CD14-positive monocyte (primary cell): Measurements from ENCODE around the gene STK39. TPM values are rescaled to one million over a fixed set of nuclear protein-coding genes. Genes with fewer than 3 reads are reported as not detected.

Source experiments
- DNase-seq, 3 donors: peaks; one replicate each; pipeline ENCODE4 v3.0.0-alpha.2; 2011 to 2022
- H2AFZ ChIP-seq: 2 replicates; pipeline ENCODE4 v1.6.0; 2012; ENCODE audit warnings: mild to moderate bottlenecking, low read depth, low read length, inconsistent platforms; ENCODE audit not compliant: insufficient read depth, poor library complexity, severe bottlenecking
- H3K27ac ChIP-seq, 2 donors: 1 replicate in 1 of 2; 2 replicates in 1 of 2; pipeline ENCODE4 v1.5.1; 2012 to 2013; ENCODE audit warnings: low read length in 2 of 2, control low read depth in 1 of 2, inconsistent platforms in 1 of 2, low read depth in 1 of 2, mild to moderate bottlenecking in 1 of 2
- H3K27me3 ChIP-seq, 2 donors: one replicate each; pipeline versions ENCODE4 v1.6.0 to v1.6.1; 2011 to 2013; ENCODE audit warnings: low read length in 2 of 2; ENCODE audit not compliant: control insufficient read depth in 2 of 2, insufficient read depth in 2 of 2
- H3K36me3 ChIP-seq, 2 donors: replicated peaks in 1 of 2; 1 replicate in 1 of 2; 2 replicates in 1 of 2; pipeline versions ENCODE4 v1.5.1 to v1.6.1; 2012 to 2013; ENCODE audit warnings: low read length in 2 of 2, control low read depth in 1 of 2, inconsistent platforms in 1 of 2, mild to moderate bottlenecking in 1 of 2; ENCODE audit not compliant: insufficient read depth in 2 of 2, control insufficient read depth in 1 of 2
- H3K4me1 ChIP-seq, 2 donors: 1 replicate in 1 of 2; 2 replicates in 1 of 2; pipeline versions ENCODE4 v1.5.1 to v1.6.1; 2012 to 2013; ENCODE audit warnings: low read length in 2 of 2, control low read depth in 1 of 2, inconsistent platforms in 1 of 2, mild to moderate bottlenecking in 1 of 2, moderate library complexity in 1 of 2; ENCODE audit not compliant: insufficient read depth in 2 of 2, control insufficient read depth in 1 of 2
- H3K4me2 ChIP-seq: replicated peaks from 2 replicates; pipeline ENCODE3; 2012; ENCODE audit warnings: low read length, moderate library complexity, mild to moderate bottlenecking; ENCODE audit not compliant: poor library complexity, severe bottlenecking; ENCODE audit errors: extremely low read depth
- H3K4me3 ChIP-seq, 3 experiments: fragments of 200-600 bp in 1 of 3; sonication (generic) in 1 of 3; replicated peaks in 1 of 3; 1 replicate in 2 of 3; 2 replicates in 1 of 3; pipeline ENCODE4 v1.5.1; 2011 to 2013; ENCODE audit warnings: low read length in 3 of 3, mild to moderate bottlenecking in 3 of 3, control low read depth in 2 of 3, low read depth in 2 of 3, inconsistent platforms in 1 of 3, moderate library complexity in 1 of 3
- H3K79me2 ChIP-seq: 2 replicates; pipeline ENCODE4 v1.6.0; 2012; ENCODE audit warnings: mild to moderate bottlenecking, control low read depth, inconsistent platforms, low read length, moderate library complexity; ENCODE audit not compliant: insufficient read depth
- H3K9ac ChIP-seq: 2 replicates; pipeline ENCODE4 v1.6.0; 2017; ENCODE audit warnings: low read length, mild to moderate bottlenecking; ENCODE audit not compliant: insufficient read depth, poor library complexity, severe bottlenecking
- H3K9me3 ChIP-seq, 2 donors: replicated peaks in 1 of 2; 1 replicate in 1 of 2; 2 replicates in 1 of 2; pipeline versions ENCODE4 v1.5.1 to v1.6.1; 2012 to 2013; ENCODE audit warnings: low read length in 2 of 2, control low read depth in 1 of 2; ENCODE audit not compliant: control insufficient read depth in 1 of 2, insufficient read depth in 1 of 2
- H4K20me1 ChIP-seq: 2 replicates; pipeline ENCODE4 v1.6.0; 2012; ENCODE audit warnings: mild to moderate bottlenecking, low read length, control low read depth, moderate library complexity; ENCODE audit not compliant: insufficient read depth
- H3K27ac Mint-ChIP-seq, 7 donors: one replicate each; pipeline ENCODE4 v1.8.0; 2020; ENCODE audit warnings: mild to moderate bottlenecking in 7 of 7, mixed read lengths in 7 of 7, moderate library complexity in 6 of 7, inconsistent platforms in 2 of 7
- H3K27me3 Mint-ChIP-seq, 3 donors: one replicate each; pipeline ENCODE4 v1.8.0; 2021 to 2022; ENCODE audit warnings: low read depth in 3 of 3, mild to moderate bottlenecking in 3 of 3, mixed read lengths in 3 of 3, moderate library complexity in 3 of 3, inconsistent platforms in 1 of 3
- H3K36me3 Mint-ChIP-seq, 2 donors: one replicate each; pipeline ENCODE4 v1.8.0; 2020; ENCODE audit warnings: mixed read lengths in 2 of 2, inconsistent platforms in 1 of 2, mild to moderate bottlenecking in 1 of 2
- H3K4me1 Mint-ChIP-seq: one replicate; pipeline ENCODE4 v1.8.0; 2020; ENCODE audit warnings: mild to moderate bottlenecking, mixed read lengths
- H3K4me3 Mint-ChIP-seq, 2 donors: one replicate each; pipeline ENCODE4 v1.8.0; 2020; ENCODE audit warnings: mild to moderate bottlenecking in 2 of 2, mixed read lengths in 2 of 2, moderate library complexity in 1 of 2
- H3K9me3 Mint-ChIP-seq, 7 donors: one replicate each; pipeline ENCODE4 v1.8.0; 2020 to 2022; ENCODE audit warnings: mixed read lengths in 7 of 7, mild to moderate bottlenecking in 6 of 7, moderate library complexity in 6 of 7, inconsistent platforms in 2 of 7
- CTCF ChIP-seq: fragments of 200-600 bp; IDR thresholded peaks from one replicate; pipeline ENCODE4 v1.8.0; 2022; ENCODE audit warnings: antibody characterized with exemption, mild to moderate bottlenecking
- WGBS: methylation state at CpG from one replicate; pipeline ENCODE4 v1.1.5; 2013; ENCODE audit warnings: missing lambda C conversion rate; ENCODE audit not compliant: insufficient coverage; 5-methylcytosine and 5-hydroxymethylcytosine counted together
- intact Hi-C, 2 donors: fragments of 100-400 bp; cut with micrococcal nuclease; formaldehyde crosslinking; loops; one replicate each; pipeline versions ENCODE4 v1.15.0 to v1.15.1; 2023
- polyA plus RNA-seq, 3 donors: library from polyadenylated mRNA; depleted of rRNA in 1 of 3; unstranded in 2 of 3; stranded (reverse) in 1 of 3; fragments of 300-500 nt in 2 of 3; fragments of >200 nt in 1 of 3; fragmentation: Illumina TruSeq in 2 of 3; gene quantifications; 1 replicate in 2 of 3; 2 replicates in 1 of 3; pipeline ENCODE4 v1.2.3, GENCODE V29; 2012 to 2021

STK39 gene
- polyA plus RNA-seq, 3 donors, result 1.2 to 2.7 (median 2.6) TPM

DNA sequence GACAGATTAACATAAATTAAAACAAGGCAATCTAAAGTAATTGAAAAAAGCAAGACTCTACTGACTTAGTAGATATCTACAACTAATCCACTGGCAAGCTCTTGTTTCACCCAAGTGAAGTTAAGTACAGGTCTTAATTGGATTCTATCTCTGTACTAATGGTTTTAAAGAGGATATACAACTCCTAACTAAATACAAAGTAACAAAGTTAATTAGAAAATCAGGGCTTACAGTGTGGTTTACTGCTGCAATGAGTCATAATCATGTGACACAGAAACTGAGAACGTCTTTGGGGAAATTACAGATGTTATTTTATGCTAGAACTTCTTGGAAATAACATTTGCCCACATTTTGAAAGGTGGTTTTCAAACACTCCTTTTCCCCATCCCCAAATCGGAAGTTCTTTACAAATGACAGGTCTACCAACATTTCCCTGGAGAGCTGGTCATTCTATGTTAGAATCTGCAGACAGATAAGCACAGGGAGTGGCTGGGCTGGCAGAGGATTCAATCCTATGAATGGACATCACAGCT is 245.3 kb downstream of the STK39 start:
- H2AFZ ChIP-seq, result no peak overlapping the region
- H3K9ac ChIP-seq, result no peak overlapping the region
- no CpG with 5 or more reads among the region's 2 CpGs for WGBS
- TF ChIP-seq CTCF, result no peak
- H3K36me3 ChIP-seq, result peaks cover 0 to 35% of the 10 kb centered on the region in 2 donors
- DNase-seq, result peak; percentile 11 to 54 (median 13)
- no peaks in the 10 kb centered on the region for H3K4me1 ChIP-seq
- Mint-ChIP-seq H3K4me1 (peaks cover 11% of the 10 kb centered on the region), H3K9me3 (peaks cover 0 to 5% (median 0%) of the 10 kb centered on the region in 7 donors), H3K4me3 (no peak overlapping the region), H3K27me3 (no peaks in the 10 kb centered on the region), H3K27ac (peak overlapping the region in 2 of 7 donors; percentile 2 to 33), H3K36me3 (peaks cover 34 to 36% of the 10 kb centered on the region in 2 donors)
- no peaks in the 10 kb centered on the region for H3K27me3 ChIP-seq
- no peaks in the 10 kb centered on the region for H4K20me1 ChIP-seq
- intact Hi-C loops, result no loop called here
- no peak overlapping the region for H3K4me3 ChIP-seq
- no peaks in the 10 kb centered on the region for H3K79me2 ChIP-seq
- H3K9me3 ChIP-seq, result no peaks in the 10 kb centered on the region
- no peak overlapping the region for H3K27ac ChIP-seq
- H3K4me2 ChIP-seq, result no peak overlapping the region

GRCh38 chr2:167992278-167992677 is 255.1 kb downstream of the STK39 start:
- H3K9ac ChIP-seq, result no peak overlapping the region
- WGBS, result no CpG with 5 or more reads among the region's 1 CpG
- no peaks in the 10 kb centered on the region for H3K4me1 ChIP-seq
- peaks cover 4% of the 10 kb centered on the region for H3K4me1 Mint-ChIP-seq
- H3K36me3 ChIP-seq, result peaks cover 0 to 17% of the 10 kb centered on the region in 2 donors
- H3K27me3 ChIP-seq, result no peaks in the 10 kb centered on the region
- no peaks in the 10 kb centered on the region for H4K20me1 ChIP-seq
- no peak for TF ChIP-seq CTCF
- no peaks in the 10 kb centered on the region for H3K27me3 Mint-ChIP-seq
- H2AFZ ChIP-seq, result no peak overlapping the region
- H3K4me2 ChIP-seq, result no peak overlapping the region
- H3K4me3 ChIP-seq, result no peak overlapping the region
- no peaks in the 10 kb centered on the region for H3K9me3 ChIP-seq
- no peaks in the 10 kb centered on the region for H3K9me3 Mint-ChIP-seq
- peaks cover 18 to 26% of the 10 kb centered on the region in 2 donors for H3K36me3 Mint-ChIP-seq
- no peak overlapping the region for H3K27ac ChIP-seq
- intact Hi-C loops, result no loop called here
- no peak overlapping the region for H3K4me3 Mint-ChIP-seq
- H3K79me2 ChIP-seq, result no peaks in the 10 kb centered on the region
- no peak for DNase-seq
- peak overlapping the region in 1 of 7 donors; percentile 35 for H3K27ac Mint-ChIP-seq
